GM19035 (cell line): ENCODE results near the gene CCDC197.

Experiments used
- ATAC-seq: cut with Tn5 transposase; IDR thresholded peaks from one replicate; pipeline ENCODE4 v1.9.1; 2021; ENCODE audit not compliant: unreplicated experiment

Gene CCDC197

GRCh38 chr14:93998871-93999403, 1.8 kb downstream of the CCDC197 start:
- ATAC-seq = no peak

- no peak for ATAC-seq
Measured at GRCh38 chr14:93999573-93999972, 2.5 kb downstream of the CCDC197 start.

GRCh38 chr14:94000267-94000666, 3.2 kb downstream of the CCDC197 start:
- ATAC-seq = no peak

DNA sequence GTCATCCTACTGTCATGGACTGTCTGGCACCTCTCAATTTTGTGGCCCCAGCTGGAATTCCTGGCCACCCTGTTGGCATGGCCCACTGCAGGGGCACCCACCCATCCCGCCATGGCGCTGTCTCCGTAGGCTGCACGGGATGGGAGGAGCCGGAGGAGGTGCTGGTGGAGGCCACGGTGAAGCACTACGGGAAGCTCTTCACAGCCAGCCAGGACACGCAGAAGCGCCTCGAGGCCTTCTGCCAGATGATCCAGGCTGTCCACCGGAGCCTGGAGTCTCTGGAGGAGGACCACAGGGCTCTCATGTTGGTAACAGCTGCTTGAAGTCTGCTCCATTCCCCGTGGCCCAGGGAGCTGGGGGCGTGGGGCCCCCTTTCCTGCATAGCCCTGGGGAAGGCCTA, 3.9 kb downstream of the CCDC197 start:
- no peak for ATAC-seq

DNA sequence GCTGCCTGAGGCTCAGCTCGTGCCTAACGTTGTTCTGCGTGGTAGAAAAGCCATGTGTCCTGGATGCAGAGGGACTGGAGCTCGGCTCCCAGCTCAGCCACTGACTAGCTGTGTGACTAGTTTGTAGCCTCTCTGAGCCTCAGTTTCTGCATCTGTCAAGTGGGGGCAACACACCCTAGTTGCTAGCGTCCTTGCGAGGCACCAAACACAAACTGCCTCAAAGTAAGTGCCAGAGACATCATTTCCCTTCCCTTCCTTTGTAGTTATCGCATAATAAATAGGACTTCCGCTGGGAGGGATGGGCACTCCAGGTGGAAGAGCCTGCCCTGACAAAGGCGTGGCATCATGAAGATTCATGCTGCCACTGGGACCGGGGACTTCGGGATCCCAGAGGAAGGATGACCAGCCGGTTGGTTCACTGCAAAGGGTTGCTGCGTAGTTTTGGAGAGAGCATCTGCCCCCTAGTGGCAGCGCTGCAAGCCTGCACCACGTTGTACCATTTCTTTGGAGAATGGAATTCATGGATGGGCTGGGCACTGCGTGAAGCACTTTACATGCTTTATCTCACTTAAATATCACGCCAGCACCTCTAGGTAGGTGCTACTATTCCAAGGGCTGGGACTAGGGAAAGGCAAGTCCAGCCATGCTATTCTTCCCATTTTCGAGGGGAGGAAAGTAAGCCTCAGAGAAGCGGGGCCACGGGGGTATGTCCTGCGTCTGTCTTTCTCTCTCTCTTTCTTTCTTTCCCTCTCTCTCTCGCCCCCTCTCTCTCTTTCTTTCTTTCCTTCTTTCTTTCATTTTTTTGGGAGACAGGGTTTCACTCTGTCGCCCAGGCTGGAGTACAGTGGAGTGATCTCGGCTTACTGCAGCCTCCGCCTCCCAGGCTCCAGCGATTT, 4.6 kb downstream of the CCDC197 start:
- ATAC-seq = peak; percentile 55

DNA sequence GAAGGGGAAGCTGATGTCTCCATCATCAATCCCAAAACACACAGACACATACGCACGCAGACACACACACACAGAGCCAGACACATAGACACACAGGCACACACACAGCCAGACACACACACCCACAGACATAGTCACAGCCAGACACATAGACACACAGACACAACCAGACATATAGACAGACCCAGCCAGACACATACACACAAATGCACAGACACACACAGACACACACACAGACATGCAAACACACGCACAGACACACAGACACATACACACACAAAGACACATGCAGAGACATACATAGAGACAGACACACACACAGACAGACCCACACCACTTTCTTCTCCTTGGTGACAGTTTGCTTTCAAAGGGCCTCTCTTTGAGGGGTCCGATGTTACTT, 6.3 kb downstream of the CCDC197 start:
- ATAC-seq = no peak

- no peak for ATAC-seq
Measured at GRCh38 chr14:94004015-94004414, 6.9 kb downstream of the CCDC197 start.

DNA sequence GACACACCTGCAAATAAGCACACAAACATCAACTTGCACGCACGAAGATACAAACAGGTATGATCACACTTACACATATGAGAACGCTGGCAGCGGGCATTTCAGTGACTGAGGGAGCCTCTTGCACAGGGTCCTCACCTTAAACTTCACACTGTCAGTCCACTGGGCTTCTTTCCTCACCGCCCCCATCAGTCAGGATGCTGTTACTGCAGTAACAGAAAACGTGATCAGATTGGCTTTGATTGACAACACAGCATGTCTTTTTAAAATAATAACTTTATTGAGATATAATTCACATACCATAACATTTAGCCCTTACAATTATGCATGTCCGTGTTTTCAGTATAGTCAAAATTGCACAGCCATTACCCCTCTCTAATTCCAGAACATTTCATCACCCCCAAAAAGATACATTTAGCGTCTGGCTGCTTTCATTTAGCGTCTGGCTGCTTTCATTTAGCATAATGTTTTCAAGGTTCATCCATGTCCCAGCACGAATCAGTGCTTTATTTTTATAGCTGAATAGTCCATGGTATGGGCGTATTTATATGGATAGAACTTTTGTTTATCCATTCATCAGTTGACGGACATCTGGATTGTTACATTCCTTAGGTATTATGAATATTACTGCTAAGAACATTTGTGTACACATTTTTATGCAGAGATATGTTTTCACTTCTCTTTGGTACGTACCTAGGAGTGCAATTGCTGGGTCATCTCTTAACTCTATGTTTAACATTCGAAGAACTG, 8.4 kb downstream of the CCDC197 start:
- ATAC-seq = no peak

DNA sequence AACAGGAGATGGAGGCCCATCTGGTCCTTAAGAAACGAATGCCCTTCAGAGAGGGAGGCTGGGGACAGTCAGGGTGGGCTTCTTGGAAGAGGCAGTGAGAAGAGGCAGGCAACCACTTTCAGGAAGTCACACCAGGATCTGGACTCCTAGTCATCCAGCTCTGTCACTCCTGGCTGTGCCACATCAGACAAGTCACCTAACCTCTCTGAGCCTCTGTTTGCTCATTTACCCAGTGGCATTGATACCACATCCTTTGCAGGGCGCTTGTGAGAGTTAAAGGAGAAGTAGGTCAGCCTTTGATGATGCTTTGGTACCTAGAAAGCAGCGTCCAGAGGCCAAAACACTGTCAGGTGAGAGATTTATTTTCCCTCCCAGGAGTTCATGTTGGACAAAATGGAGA, 11.1 kb downstream of the CCDC197 start:
- no peak for ATAC-seq

GRCh38 chr14:94009767-94010166, 12.7 kb downstream of the CCDC197 start:
- no peak for ATAC-seq

- ATAC-seq = no peak
Measured at GRCh38 chr14:94010625-94011024, 13.5 kb downstream of the CCDC197 start.

DNA sequence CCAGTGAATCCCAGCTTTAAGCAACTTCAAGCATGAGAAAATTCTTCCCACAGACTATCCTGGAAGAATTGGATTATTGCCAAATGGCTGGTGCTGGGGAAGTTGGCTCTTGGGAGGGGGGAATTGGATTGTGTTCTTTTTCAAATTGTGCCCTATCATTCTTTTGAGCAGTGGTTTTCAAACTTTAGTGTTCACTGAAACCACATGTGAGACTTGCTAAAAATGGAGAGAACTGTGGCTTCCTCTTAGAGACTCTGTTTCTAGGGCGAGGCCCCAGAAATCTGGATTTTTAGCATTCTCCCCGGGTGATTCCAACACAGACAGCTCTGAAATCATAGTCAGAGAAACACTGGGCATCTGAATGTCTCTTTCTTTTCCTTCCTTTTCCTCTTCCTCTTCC, 14.7 kb downstream of the CCDC197 start:
- no peak for ATAC-seq

DNA sequence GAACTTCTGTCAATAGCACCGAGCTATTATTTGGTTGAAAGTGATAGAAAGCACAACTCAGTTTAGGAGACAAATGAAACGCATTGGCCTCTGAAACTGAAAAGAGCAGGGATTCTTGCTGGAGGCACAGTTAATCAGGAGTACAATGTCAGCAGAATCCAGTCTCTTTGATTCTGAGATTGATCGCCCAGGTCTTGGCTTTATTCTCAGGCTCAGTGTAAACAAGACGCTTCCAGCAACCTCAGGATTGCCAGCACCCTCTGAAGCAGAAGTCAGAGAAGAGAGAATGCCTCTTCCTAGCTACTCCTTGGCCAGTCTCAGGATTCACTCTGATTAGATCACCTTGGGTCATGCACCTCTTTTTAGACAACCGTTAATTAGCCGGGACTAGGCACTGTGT, 17.3 kb downstream of the CCDC197 start:
- ATAC-seq = no peak

DNA sequence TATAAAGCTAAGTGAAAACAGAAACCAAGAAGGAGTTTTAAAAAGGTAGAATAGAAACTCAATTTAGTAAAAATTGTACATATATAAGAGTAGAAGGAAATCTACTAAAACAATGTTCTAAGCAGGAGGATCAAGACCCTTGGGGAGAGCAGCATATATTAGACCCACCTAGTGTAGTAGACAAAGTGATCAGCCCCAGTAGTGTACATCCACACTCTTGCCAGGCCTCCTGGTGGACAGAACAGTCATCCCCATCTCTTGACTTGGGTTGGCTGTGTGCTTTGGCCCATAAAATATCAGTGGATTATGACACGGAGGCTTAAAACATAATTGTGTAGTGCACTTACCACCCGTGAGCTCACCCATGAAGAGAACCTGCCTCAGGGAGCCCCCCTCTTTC, 18.1 kb downstream of the CCDC197 start:
- ATAC-seq = no peak

GRCh38 chr14:94016446-94016976, 19.4 kb downstream of the CCDC197 start:
- no peak for ATAC-seq

GRCh38 chr14:94018308-94018707, 21.2 kb downstream of the CCDC197 start:
- ATAC-seq = no peak

GRCh38 chr14:94019329-94019728, 22.2 kb downstream of the CCDC197 start:
- ATAC-seq = no peak

DNA sequence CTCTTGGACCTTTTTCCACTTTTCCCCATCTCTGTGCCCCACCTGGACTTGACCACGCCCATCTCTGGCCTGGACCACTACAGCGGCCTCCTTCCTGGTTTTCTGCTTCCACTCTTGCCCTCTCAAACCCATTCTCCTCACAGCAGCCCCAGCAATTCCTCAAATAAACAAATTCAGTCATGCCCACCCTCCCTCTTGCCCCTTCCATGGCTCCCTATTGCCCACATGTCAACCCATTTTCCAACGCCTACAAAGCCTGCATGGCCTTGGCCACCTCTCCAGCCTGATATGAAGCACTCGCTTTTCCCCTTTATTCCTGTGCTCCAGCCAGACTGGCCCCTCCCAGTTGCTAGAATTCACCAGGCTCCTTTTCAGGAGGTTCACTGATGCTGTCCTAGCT, 23.2 kb downstream of the CCDC197 start:
- no peak for ATAC-seq

DNA sequence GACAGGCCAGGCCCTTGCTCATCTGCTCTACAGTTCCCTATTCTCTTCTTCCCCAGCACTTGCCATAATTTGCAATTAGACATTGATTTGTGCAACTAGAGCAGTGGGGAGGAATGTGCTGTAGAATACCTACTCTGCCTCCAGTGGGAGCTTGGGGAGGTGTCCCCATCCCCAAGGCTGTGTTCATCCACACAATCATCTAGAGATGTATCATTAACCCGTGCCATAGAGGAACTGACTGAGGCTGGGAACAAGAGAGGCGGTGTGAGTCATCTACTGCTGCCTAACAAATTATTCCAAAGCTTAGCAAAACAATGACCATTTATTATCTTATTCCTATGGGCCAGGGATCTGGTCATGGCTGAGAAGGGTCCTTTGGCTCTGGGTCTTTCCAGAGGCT, 23.9 kb downstream of the CCDC197 start:
- no peak for ATAC-seq

DNA sequence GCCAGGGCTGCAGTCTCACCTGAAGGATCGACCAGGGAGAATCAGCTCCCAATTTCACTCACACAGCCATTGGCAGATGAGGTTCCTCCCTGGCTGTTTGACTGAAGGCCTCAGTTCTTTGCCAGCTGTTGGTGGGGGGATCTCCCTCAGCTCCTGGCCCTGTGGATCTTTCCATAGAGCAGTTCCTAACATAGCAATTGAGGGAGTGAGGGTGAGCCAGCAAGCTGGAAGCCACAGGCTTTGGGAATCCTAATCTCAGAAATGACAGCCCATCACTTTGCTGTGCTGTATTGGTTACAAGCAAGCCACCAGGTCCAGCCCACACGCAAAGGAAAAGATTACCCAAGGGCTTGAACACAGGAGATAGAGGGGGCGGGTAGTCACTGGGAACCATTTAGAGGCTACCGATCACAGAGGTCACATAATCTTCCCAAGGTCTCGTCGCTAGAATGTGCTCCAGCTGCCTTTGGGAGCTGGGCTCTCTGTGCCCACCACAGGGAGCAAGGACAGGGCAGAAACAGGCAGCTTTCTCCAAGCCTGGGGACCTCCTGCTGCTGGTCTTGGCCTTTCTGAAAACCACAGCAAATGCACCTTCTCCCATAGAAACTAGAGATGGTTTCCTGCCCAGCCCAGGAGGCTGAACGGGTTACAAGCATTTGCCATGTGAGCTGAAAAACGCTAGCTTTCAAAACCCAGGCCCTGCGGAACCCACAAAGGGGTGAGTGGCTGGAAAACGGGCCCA, 24.5 kb downstream of the CCDC197 start:
- no peak for ATAC-seq
